HEK293T (cell line): ENCODE data around the gene UFSP1.

Experiments
- ARNT ChIP-seq: fragments of 450-650 bp; IDR thresholded peaks from 2 replicates; pipeline ENCODE4 v1.6.1; 2017; ENCODE audit warnings: mild to moderate bottlenecking
- BHLHE40 ChIP-seq: fragments of 450-650 bp; IDR thresholded peaks from 2 replicates; pipeline ENCODE4 v1.6.1; 2016; ENCODE audit warnings: mild to moderate bottlenecking, moderate library complexity, borderline replicate concordance
- CTBP1 ChIP-seq: fragments of 450-650 bp; IDR thresholded peaks from 2 replicates; pipeline ENCODE4 v1.6.1; 2016; ENCODE audit warnings: borderline replicate concordance
- ELF4 ChIP-seq: fragments of 450-650 bp; IDR thresholded peaks from 2 replicates; pipeline ENCODE4 v1.6.1; 2017; ENCODE audit warnings: antibody characterized with exemption
- FOXA1 ChIP-seq: fragments of 450-650 bp; IDR thresholded peaks from 2 replicates; pipeline ENCODE4 v1.6.1; 2016; ENCODE audit warnings: mild to moderate bottlenecking
- FOXK2 ChIP-seq: fragments of 450-650 bp; IDR thresholded peaks from 2 replicates; pipeline ENCODE4 v1.6.1; 2016; ENCODE audit warnings: mild to moderate bottlenecking
- FOXM1 ChIP-seq: fragments of 450-650 bp; IDR thresholded peaks from 2 replicates; pipeline ENCODE4 v1.6.1; 2017; ENCODE audit warnings: mild to moderate bottlenecking, borderline replicate concordance
- HDGF ChIP-seq: fragments of 450-650 bp; IDR thresholded peaks from 2 replicates; pipeline ENCODE4 v1.6.1; 2017; ENCODE audit warnings: antibody characterized with exemption, borderline replicate concordance
- LEF1 ChIP-seq: fragments of 450-650 bp; IDR thresholded peaks from 2 replicates; pipeline ENCODE4 v1.6.1; 2017; ENCODE audit warnings: mild to moderate bottlenecking, borderline replicate concordance
- PKNOX1 ChIP-seq: fragments of 450-650 bp; IDR thresholded peaks from 2 replicates; pipeline ENCODE4 v1.6.1; 2016
- SP1 ChIP-seq: fragments of 450-650 bp; IDR thresholded peaks from 2 replicates; pipeline ENCODE4 v1.6.1; 2017
- SUZ12 ChIP-seq: fragments of 450-650 bp; IDR thresholded peaks from 2 replicates; pipeline ENCODE4 v1.6.1; 2016; ENCODE audit warnings: mild to moderate bottlenecking
- TARDBP ChIP-seq: fragments of 450-650 bp; IDR thresholded peaks from 2 replicates; pipeline ENCODE4 v1.6.1; 2016
- ZNF384 ChIP-seq: fragments of 450-650 bp; IDR thresholded peaks from 2 replicates; pipeline ENCODE4 v1.6.1; 2016

GRCh38 chr7:100911484-100911883 lies 22.0 kb upstream of the UFSP1 start:
- TF ChIP-seq BHLHE40 (no peak), ARNT (no peak), HDGF (no peak), FOXM1 (no peak), FOXA1 (no peak), SP1 (no peak), ELF4 (no peak), CTBP1 (no peak), TARDBP (no peak), ZNF384 (no peak), PKNOX1 (no peak), FOXK2 (no peak), LEF1 (no peak), SUZ12 (no peak)
